H1 (cell line): ENCODE data around the gene SYTL1.

Source experiments
- CTCF ChIP-seq, 3 experiments: IDR thresholded peaks; 1 replicate in 2 of 3; 2 replicates in 1 of 3; pipeline versions ENCODE4 v1.5.1 to v1.6.1; 2011; ENCODE audit warnings: low read length in 3 of 3, mild to moderate bottlenecking in 3 of 3, inconsistent platforms in 2 of 3, low read depth in 1 of 3, moderate library complexity in 1 of 3; ENCODE audit not compliant: insufficient read depth in 1 of 3; ENCODE audit errors: control extremely low read depth in 1 of 3
- EZH2 ChIP-seq: fragments of 200-600 bp; sonication (generic); IDR thresholded peaks from 2 replicates; pipeline ENCODE4 v1.7.1; 2012; ENCODE audit warnings: low read depth, mild to moderate bottlenecking, moderate library complexity, low read length, inconsistent platforms; ENCODE audit not compliant: severe bottlenecking
- POLR2AphosphoS5 ChIP-seq: IDR thresholded peaks from 2 replicates; pipeline ENCODE4 v1.6.1; 2011; ENCODE audit warnings: low read depth, low read length
- TF ChIP-seq, protein P1 (sequence below): IDR thresholded peaks from 2 replicates; pipeline ENCODE4 v1.6.1; 2011; ENCODE audit warnings: low read length, improper control_type of control experiment

DNA sequence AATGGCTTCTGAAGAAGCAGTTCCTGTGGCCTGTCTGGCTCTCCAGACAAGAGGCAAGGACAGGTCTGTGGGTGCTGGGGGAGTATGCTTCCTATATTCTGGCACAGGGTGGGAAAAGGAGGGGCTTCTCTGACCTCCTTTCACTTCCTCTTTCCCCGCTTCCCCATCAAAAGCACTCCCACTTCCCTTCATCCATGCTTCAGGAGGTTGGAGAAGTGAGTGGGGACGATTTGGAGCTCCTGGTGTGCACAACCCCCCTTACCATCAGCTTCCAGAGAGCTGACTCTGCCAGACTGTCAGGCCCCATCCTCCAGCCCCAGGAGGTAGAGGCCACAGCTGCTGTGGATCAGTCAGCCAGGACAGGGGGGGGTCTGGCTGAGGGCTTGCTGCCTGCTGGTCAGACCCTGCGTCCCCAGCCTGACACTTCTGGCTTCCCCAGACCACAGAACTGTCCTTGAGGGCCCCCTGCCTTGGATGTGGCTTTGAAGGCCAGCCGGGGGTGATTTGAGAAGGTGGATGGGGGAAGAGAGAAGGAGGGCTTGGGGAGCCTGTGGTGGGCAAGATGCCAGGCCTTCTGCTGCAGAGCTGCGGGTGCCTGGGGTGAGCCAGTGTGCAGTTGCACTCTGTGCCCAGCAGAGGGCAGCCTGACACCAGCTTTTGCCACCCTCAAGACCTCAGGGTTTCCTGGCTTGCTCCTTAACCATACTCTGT lies 41.3 kb upstream of the SYTL1 start:
- TF ChIP-seq, protein P1, sequence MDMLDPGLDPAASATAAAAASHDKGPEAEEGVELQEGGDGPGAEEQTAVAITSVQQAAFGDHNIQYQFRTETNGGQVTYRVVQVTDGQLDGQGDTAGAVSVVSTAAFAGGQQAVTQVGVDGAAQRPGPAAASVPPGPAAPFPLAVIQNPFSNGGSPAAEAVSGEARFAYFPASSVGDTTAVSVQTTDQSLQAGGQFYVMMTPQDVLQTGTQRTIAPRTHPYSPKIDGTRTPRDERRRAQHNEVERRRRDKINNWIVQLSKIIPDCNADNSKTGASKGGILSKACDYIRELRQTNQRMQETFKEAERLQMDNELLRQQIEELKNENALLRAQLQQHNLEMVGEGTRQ, result no peak
- no peak for TF ChIP-seq POLR2AphosphoS5
- no peak for TF ChIP-seq EZH2
- peak; percentile 97 to 99 (median 99) for TF ChIP-seq CTCF (IDR thresholded peaks at IDR 0.05; ENCODE audit: control extremely low read depth in 1 of 3, insufficient read depth in 1 of 3, low read depth in 1 of 3, low read length in 3 of 3)
